GM23338 (cell line): ENCODE results near the gene MYL1.

Experiments
- CREB1 ChIP-seq: fragments of 250-450 bp; sonication (Bioruptor Pico); IDR thresholded peaks from 2 replicates; pipeline ENCODE4 v1.5.0; 2020; ENCODE audit warnings: low read depth, mild to moderate bottlenecking, moderate library complexity
- EZH2 ChIP-seq: fragments of 200-600 bp; sonication (generic); IDR thresholded peaks from one replicate; pipeline ENCODE4 v1.8.0; 2017; ENCODE audit warnings: antibody characterized with exemption, mild to moderate bottlenecking, low read depth; ENCODE audit not compliant: unreplicated experiment
- EZH2phosphoT487 ChIP-seq: fragments of 200-600 bp; sonication (generic); IDR thresholded peaks from one replicate; pipeline ENCODE4 v1.8.1; 2018; ENCODE audit warnings: antibody characterized with exemption; ENCODE audit not compliant: unreplicated experiment
- JUNB ChIP-seq: IDR thresholded peaks from one replicate; pipeline ENCODE4 v1.6.1; 2016; ENCODE audit warnings: antibody characterized with exemption; ENCODE audit not compliant: unreplicated experiment
- TF ChIP-seq, protein P1 (sequence below), 2 experiments: fragments of 200-600 bp in 1 of 2; sonication (generic) in 1 of 2; conservative IDR thresholded peaks; 2 replicates each; pipeline versions ENCODE4 v1.5.1 to v1.6.1; 2016 to 2017; ENCODE audit warnings: antibody characterized with exemption in 2 of 2, low read depth in 2 of 2, mild to moderate bottlenecking in 2 of 2, moderate library complexity in 1 of 2
- TF ChIP-seq, protein P2 (sequence below): IDR thresholded peaks from one replicate; pipeline ENCODE4 v1.6.1; 2018; ENCODE audit warnings: antibody characterized with exemption; ENCODE audit not compliant: unreplicated experiment

DNA sequence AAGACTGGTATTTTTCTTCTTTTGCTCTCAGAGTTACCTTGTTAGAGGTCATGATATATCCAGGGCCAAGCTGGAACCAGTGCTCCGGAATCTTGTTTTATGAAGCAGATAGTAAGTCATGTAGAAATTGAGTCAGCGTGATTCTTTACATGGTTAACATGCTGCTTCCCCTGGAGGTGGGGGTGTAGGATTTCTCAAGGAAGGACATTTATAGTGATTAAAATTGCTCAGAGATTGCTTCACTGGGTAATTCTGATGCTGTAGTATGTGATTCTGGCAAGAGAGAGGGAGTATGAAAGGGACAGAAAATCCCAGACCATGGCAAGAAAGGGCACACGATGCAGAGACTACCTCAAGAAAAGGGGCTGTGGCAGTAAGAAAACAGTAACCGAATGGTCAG is 8.0 kb upstream of the MYL1 start:
- TF ChIP-seq, protein P1, sequence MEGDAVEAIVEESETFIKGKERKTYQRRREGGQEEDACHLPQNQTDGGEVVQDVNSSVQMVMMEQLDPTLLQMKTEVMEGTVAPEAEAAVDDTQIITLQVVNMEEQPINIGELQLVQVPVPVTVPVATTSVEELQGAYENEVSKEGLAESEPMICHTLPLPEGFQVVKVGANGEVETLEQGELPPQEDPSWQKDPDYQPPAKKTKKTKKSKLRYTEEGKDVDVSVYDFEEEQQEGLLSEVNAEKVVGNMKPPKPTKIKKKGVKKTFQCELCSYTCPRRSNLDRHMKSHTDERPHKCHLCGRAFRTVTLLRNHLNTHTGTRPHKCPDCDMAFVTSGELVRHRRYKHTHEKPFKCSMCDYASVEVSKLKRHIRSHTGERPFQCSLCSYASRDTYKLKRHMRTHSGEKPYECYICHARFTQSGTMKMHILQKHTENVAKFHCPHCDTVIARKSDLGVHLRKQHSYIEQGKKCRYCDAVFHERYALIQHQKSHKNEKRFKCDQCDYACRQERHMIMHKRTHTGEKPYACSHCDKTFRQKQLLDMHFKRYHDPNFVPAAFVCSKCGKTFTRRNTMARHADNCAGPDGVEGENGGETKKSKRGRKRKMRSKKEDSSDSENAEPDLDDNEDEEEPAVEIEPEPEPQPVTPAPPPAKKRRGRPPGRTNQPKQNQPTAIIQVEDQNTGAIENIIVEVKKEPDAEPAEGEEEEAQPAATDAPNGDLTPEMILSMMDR (conservative IDR thresholded peaks at IDR 0.05; ENCODE audit: low read depth in 2 of 2) = no peak
- TF ChIP-seq, protein P2, sequence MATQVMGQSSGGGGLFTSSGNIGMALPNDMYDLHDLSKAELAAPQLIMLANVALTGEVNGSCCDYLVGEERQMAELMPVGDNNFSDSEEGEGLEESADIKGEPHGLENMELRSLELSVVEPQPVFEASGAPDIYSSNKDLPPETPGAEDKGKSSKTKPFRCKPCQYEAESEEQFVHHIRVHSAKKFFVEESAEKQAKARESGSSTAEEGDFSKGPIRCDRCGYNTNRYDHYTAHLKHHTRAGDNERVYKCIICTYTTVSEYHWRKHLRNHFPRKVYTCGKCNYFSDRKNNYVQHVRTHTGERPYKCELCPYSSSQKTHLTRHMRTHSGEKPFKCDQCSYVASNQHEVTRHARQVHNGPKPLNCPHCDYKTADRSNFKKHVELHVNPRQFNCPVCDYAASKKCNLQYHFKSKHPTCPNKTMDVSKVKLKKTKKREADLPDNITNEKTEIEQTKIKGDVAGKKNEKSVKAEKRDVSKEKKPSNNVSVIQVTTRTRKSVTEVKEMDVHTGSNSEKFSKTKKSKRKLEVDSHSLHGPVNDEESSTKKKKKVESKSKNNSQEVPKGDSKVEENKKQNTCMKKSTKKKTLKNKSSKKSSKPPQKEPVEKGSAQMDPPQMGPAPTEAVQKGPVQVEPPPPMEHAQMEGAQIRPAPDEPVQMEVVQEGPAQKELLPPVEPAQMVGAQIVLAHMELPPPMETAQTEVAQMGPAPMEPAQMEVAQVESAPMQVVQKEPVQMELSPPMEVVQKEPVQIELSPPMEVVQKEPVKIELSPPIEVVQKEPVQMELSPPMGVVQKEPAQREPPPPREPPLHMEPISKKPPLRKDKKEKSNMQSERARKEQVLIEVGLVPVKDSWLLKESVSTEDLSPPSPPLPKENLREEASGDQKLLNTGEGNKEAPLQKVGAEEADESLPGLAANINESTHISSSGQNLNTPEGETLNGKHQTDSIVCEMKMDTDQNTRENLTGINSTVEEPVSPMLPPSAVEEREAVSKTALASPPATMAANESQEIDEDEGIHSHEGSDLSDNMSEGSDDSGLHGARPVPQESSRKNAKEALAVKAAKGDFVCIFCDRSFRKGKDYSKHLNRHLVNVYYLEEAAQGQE = no peak
- TF ChIP-seq EZH2 = no peak
- TF ChIP-seq CREB1 (CRISPR knock-in tag) = no peak
- TF ChIP-seq EZH2phosphoT487 = no peak
- TF ChIP-seq JUNB = no peak
